ENCODE results near the gene SLC44A4.

Gene SLC44A4

DNA sequence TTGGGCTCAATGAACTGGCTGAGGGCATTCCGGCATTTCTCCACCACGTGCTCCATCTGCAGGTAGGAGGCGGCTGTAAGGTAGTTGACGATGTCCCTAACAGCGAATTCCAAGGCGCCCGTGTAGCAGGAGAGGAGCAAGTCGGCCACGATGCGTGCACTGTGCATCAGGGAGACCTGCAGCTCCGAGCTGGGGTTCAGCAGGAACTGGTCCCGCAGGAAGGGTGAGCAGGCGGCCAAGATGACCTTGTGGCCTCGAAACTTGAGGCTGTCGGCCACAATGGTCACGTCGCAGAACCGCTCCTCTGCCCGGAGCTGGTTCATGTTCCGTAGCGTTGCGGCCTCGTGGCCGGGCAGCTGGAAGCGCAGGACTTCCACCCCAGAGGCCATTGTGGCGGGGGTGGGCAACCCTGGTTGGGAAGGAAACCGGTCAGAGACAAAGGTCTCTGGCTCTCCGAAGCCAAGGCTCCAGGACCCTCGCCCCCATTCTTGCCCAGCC, 22.2 kb upstream of the SLC44A4 start:
- DNase-seq, result no peak

DNA sequence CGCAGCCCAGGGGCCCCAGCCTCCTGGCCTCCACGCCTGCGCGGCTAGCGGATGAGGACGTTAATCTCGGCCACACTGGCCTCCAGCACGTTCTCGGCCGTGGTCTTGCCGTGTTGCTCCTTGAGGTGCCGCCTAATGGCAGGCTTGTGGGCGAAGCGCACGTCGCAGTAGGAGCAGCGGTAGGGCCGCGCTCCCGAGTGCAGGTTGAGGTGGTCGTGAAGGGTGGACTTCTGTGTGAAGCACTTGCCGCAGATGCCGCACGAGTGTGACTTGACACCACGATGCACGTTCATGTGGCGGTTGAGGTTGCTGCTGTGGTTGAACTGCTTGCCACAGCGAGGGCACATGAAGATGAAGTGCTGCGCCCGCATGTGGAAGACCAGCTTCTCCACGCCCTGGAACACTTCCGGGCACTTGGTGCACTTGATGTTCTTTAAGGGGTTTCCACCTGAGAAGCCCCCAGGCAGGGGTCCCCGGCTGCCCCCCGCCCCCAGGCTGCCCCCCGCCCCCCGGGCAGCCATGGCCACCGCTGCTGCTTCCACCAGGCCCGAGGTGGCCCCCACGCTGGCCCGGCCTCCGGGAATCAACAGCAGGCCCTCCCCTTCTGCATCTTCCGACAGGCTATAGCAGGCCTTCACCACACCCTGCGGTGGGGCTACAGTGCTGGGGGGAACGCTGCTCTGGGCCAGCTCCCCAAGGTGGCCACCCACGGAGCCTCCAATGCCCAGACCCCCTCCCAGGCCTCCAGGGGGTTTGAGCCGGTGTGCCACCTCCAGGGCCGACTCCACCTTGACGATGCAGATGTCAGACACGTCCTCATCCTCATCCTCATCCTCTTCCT, 21.3 kb upstream of the SLC44A4 start:
- no peak for DNase-seq

DNA sequence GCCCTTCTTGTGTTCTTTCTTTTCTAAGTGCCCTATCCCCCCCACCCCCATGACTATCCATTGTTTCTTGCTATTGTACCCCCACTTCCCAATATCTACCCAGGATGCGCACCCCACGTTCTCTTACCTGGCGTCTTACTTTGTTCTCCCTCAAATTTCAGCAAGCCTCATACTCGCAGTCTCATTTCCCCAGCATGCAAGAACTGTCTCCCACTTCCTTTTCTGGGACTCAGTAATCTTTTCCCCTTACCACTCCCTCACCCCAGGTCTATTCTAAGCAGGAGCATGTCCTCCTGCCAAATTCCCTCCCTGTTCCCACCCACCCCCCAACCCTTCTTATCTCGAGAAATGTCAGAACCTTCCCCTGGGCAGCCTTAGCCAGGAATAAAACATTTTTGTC, 20.4 kb upstream of the SLC44A4 start:
- no peak for DNase-seq

DNA sequence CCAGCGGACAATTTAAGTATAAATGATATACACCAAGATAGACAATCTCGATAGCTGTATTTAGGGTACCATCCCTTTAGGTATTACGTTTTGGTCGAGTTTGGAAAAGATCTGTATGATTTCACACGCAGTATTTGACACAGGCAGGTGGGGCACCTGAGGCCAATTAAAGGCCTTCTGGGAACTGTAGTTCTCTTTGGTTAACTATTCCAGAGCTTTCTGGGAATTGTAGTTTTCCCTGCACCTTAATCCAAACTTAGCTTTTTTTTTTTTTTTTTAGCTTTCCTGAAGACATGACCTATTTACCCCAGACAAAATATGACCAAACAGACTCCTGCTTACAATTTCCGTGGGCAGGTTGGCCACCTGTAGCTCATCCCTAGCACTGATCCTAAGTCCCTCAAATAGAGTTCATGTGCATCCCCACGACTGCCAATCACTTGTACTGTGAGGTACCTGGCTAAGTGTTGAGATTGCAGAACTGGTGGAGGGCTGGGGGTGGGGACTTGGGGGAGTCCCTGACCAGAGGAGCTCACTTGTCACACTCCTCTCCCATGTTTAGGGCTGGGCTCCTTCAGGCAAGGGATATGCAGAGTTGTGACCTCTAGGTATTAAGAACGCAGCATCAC, 19.7 kb upstream of the SLC44A4 start:
- DNase-seq, result peak; percentile 15

DNA sequence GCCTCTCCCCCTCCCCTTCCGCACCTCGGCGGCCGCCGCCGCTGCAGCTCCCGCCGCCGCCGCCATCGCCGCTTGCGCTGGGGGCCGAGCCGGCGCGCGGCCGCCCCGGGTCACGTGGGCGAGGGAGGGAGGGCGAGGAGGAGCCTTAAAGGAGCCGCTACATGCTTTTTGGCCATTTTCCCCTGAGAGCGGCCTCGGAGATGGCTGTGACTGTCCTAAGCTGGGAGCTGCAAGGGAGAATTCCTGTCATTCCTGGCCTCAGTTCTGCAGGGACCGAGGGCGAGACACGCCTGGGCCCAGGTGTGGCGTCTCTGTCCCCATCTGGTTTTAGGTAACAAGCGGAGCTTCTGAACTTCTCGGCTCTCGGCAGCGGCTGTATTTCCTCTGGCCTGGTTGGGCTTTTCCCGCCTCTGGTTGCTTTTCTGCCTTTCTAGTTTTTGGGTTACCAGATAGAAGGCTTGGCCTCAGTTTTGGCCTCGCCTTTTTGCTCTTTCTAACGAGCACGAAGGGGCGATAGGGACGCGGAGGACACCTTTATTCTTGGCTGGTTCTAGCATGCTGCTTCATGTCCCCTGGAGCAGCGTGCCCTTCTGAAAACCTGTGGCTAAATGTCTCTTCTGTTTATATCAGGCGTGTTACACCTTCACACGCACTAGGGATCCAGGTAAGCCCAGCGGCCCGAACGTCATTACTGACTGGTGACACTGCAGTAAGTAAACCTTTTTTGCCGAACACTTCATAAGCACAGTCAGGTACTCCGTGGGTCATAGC, 19.0 kb upstream of the SLC44A4 start, which contains the start of gene EHMT2:
EHMT2 (minus strand) TSS at position 87 of the 771 bp plus-strand sequence; CDS start at position 66, 21 bp downstream.
- peak; percentile 68 for DNase-seq

DNA sequence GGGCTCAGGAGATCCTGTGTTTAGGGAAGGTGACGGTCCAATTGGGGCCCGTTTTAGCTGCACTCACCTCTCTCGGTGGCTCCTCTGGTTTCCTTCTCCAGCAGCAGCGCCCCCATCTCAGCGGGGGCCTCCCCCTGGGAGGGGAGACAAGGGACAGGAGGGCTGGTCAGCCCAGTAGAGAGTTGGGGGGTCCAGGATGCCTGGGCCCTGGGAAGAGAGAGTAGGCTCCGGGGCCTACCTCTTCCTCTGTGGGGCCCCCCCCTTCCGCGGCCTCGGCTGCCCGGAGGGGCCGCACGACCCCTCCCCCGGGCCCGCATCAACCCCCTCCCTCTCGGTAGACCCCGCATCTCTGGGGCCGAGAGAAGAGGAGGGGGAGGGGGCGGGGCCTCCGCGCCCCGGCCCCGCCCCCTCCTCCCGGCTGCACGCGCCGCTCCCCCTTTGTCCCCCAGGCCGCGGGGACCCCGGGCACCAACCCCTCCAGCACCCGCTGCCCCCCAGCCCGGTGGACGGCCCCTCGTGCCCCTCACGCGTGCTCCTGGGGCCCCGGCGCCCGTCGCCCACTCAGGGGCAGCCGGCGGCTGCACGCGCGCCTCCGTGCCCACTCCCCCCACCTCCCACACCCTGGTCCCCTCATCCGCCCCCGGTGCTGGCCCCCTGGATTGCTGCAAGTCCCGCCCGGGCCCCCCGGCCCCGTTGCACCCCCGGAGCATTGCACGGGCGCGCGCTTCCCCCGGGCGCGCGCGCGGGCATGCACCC, 18.2 kb upstream of the SLC44A4 start:
- DNase-seq, result no peak

DNA sequence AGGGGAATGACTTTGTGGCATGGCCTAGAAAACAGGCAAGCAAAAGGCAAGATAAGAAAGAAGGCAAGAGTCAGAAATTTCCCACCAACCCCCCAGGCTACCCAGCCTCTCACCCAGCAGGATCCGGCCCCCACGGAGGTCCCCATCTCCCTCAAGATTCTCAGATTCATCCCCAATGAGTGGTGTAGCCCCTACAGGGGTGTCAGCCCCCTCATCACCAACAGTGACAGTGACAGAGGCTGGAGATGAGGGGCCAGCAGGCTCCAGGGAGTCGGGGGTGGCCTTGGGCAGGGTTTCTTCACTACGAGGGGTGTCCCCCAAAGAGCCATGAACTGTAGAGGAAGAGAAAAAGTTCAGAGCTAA, 17.7 kb upstream of the SLC44A4 start:
- no peak for DNase-seq

DNA sequence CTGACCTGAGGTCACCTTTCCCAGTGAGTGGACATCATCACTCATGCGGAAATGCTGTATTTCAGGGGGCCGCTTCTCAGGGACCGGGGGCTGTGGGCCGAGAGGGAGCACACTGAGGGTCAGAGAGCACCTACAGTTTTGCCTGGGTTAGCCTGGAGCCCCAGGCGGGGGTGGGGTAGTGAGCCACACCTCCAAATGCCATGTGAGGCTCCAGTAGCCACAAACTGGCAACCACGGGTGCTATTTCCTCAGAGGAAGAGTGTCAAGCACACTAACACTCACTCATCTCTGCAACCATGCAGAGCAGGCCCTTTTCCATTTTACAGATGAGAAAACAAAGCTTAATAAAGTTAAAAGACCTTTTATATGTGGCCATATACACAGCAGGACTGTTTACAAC, 14.0 kb upstream of the SLC44A4 start:
- no peak for DNase-seq

DNA sequence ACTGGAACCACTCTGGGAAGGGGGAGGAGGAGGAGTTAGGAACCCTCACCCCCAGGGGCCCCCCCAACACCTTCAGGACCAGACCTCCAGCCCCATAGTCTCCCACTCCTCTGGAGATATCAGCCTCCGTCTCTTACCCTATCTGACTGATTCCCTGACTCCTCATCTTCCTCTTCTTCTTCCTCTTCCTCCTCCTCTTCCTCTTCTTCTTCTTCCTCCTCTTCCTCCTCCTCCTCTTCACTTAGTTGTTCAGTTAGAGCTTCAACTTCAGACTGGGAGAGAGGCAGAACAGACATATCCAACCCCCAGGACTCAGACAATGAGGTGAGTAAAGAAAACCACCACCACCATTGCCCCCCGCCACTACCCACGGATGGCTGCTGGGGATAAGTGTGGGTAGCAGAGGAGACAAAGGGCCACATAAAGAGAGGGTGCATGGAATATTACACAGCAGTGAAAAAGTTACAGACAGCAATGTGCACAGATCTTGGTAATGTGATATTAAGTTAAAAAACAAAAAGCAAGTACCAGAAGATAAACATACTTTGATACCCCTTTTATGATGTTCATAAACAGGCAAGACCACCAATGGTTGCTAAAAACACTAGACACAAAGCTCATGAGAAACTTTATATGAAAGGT, 10.7 kb upstream of the SLC44A4 start:
- no peak for DNase-seq

DNA sequence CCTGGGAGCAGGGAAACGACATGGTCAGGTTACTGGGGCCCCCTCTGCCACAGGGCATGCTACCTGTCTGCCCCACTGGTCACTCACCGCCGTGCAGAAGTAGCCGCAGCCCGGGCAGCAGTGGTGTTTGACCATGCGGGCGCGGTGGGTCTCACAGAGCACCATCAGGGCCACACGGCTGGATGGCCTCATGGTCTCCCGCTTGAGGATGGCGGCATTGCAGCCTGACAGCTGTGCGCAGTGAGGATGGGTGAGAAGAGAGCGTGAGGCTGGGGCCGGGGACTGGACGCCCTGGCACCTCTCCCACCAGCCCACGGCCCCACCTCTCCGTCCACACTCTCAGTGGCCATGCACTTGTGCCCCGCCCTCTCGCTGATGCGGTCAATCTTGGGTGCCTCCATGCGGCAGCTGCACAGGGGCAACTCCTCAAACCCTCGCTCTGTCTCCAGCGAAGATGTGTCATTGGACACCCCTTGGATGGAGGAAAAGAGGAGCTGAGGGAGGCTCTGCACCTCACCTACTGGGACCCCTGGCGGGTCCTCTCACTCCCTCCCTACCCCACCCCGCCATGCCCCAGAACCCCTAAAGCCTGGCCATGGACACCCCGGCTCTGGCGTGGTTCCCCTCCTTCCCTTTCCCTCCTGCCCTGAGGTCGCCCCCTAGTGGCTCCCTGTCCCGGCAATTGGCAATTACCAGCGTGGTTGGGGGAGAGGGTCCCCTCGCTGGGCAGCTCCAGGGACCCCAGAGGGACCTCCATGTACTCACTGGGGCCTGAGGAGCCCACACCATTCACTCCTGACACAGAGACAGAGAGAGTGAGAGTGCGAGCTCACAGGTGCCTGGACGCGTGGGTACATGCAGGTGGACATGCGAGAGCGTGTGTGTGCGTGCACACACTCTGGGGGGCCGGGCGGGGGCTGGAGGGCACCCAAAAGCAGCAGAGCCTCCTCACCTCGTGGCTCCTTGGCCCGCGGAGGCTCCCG, 9.8 kb upstream of the SLC44A4 start:
- DNase-seq, result no peak

DNA sequence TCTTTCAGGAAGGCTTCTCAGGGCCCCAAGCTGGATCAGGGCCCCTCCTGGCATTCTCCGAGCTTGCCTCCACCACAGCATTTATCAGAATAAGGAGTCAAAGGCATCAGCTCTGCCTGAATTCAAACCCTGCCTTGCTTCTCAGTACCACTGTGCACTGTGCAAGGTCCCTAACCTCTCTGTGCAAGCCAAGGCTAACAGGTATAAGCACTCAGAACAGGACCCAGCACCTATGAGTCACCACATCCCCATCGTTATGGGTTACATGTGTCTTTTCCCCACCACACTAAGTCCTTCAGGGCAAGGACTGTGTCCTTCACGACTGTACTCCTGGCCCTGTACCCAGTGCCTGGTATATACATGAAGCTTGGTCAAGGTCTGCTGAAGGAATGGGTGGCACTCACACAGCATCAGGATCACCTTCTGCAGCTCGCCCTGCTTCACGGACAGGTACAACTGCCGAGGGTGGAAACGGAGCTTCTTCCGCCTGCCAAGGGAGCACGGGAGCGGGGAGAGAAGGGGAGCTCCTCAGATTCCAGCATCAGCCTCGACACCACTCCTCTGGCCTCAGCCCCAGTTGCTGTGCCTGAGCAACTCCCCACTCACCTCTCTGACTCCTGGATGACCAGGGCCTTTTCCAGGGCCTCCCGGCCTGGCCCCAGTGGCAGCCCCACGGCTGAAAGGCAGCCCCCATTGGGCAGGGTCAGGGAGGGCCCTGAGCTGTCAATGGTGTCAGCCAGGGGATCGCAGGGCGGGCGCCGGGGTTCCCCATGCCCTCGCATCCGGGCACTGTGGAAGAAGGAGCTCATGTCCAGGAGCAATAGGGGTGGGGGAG, 8.6 kb upstream of the SLC44A4 start:
- DNase-seq, result no peak

DNA sequence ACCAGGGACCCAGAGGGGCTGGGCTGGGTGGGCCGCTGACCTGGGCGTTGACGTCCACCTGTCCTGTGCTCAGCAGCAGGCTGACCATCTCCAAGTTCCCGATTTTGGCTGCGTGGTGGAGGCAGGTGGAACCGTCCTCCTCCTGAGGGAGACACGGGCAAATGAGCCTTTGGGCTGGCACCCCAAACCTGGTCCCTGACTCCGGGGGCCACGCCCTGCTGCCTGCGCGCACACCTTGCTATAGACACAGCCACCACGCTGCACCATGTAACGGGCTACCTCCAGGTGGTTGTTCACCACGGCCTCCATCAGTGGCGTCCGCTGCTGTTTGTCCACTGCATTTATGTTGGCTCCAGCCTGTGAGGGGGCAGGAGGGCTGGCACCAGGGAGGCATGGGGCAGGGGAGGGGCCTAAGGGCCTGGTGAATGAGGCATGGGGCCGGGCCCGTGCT, 7.8 kb upstream of the SLC44A4 start:
- DNase-seq, result no peak

DNA sequence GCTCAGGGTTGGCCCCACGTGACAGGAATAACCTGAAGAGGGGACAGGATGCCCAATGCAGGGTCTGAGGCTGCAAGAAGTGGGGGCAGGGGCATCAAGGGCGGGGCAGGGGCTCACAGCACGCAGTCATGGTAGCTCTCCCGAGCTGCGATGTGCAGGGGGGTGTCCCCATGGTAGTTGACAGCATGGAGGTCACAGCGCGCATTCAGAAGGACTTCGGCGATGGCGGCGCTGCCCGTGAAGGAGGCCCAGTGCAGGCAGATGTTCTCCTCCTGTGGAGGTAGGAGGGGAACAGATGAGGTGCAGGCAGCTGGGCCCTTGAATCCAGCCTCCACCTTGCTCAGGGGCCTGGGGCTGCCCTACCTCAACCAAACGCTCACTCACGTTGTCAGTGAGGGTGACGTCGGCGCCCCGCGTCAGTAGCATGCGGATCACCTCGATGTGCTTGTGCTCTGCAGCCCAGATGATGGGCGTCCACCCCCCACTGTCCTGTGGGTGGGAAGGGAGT, 5.8 kb upstream of the SLC44A4 start:
- DNase-seq, result no peak

DNA sequence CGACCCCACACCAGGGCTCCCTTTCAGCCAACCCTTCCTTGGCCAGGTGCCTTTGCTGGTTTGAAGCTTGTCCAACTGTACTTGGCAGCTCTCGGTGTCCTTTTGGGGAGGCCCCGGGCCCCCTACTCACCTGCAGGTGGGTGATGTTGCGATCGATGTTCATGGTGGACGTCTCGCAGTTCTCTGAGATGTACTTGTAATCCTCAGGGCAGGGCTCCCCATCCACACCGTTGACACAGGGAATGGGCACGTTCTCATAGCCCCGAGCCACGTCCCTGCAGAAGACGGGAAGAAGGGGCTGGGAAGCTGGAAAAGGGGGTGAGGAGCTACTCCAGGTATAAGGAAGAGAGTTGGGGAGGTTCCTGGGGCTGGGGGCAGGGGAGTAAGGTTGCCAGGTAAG, 4.9 kb upstream of the SLC44A4 start:
- DNase-seq, result no peak

DNA sequence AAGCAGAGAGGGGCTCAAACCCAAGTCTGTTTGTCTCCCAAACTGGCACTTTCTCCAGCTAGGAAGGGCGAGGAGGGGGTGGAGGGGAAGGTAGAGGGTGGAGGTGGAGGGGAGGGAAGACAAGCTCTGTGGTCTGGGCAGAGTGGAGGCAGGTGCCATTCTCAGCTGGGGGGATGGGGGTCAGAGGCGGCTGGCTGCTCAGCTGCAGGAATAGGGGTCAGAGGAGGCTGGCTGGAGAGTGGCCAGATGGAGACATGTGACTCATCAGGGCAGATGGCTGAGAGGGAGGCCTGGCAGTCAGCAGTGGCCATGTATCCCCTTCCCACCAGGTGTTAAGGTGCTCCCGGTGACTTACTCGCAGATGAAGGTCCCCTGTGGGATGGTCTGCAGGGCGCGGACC, 3.5 kb upstream of the SLC44A4 start:
- no peak for DNase-seq

DNA sequence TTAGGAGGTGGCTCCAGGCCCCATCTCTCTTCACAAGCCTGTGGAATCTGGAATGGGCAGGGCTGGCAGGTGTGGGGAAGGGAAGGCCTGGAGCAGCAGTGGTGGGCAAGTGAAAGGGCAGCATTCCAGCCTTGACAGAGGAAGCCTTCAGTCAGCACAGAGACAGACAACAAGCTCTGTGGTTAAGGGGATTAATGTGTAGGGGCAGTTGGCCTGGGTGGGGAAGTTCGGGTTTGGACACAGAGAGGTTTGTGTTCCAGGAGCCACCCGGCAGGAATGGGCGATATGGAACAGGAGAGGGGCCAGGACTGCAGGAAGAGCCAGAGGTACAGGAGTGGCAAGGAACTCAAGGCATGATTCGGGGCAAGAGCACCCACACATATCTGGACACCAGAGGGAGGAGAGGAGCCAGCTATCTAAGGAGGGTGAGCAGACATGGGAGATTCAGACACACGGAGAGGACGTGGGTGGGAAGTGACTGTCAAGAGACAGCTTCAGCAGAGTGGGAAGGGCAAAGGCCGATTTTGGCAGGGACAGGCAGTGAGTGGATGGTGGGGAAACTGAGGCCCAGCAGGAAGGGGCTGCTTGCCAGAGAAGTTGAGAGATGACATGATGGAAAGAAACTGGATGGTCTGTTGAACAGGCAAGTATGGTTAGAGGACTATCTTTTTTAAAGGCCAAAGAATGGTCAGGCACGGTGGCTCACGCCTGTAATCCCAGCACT, 2.5 kb upstream of the SLC44A4 start:
- DNase-seq, result no peak

DNA sequence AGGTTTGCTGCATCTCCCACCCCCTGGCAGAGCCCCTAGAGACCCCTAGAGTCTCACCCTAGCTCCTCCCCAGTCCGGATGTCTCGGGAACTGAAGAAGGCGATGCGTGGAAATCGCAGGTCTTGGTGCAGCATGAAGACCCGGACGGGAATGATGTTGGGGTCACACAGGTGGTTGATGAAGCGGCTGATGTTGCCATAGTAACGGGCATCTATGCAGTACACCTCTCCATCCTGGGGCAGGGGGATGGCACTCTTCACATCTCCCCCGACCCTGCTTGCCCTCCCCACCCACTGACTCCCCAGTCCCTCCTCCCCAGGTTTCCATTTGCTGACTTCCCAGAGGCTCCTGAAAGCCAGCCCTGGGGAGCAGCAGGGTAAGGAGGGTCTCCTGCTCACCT, 1.8 kb upstream of the SLC44A4 start:
- no peak for DNase-seq

DNA sequence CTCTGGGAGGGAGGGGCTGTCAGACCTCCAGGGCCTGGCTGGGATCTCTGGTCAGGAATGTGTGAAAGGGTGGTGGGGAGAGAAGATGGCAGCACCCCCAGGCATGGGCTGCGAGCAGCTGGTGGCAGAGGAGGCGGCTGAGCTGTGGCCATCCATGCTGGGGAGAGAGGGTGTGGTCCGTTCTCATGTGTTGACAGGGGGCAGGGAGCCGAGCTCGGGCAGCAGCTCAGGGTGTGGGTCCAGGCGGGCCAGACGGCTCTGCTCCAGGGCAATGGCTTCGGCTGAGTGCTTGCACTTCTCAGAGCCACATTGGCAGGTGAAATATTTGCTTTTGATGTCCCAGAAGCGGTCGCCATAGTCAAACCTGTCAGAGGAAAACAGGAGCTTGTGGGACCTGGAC, 1.1 kb upstream of the SLC44A4 start:
- no peak for DNase-seq

DNA sequence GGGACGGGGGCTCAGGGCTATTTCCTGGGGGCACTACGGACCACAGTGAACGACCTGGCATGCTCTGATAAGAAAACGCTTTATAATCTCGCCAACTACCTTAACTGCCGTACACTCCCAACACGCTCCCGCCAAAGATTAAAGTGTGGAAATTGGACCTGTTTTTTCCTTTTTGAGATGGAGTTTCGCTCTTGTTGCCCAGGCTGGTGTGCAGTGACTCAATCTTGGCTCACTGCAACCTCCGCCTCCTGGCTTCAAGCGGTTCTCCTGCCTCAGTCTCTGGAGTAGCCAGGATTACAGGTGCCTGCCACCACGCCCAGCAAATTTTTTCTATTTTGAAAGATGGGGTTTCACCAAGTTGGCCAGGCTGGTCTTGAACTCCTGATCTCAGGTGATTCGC, 346 bp upstream of the SLC44A4 start:
- no peak for DNase-seq
